Caki2 (cell line): ENCODE data around the gene ZSWIM8. TPM values are rescaled to one million over a fixed set of nuclear protein-coding genes. Genes with fewer than 3 reads are reported as not detected.
A peak's percentile ranks its signal among the peaks of the same experiment; 100 is the strongest.
"Not testable (repeated sequence)": the region's sequence is repeated elsewhere in the genome, so short reads cannot be mapped to it uniquely, and the experiment has no call there.

Source experiments
- DNase-seq: peaks from one replicate; pipeline ENCODE4 v3.0.0-alpha.2; 2015; ENCODE audit warnings: low read depth
- in situ Hi-C: cut with HindIII; loops from 2 replicates; pipeline ENCODE4 v1.10.0; 2016; ENCODE audit warnings: low sequenced_read_pairs, low pct_unique_long_range_greater_than_20kb, mixed read lengths
- total RNA-seq: library from RNA; depleted of rRNA; stranded (reverse); fragments of >200 nt; shearing (Covaris generic); gene quantifications from 2 replicates; pipeline ENCODE4 v1.2.3, GENCODE V29; 2014; ENCODE audit warnings: low replicate concordance

Gene ZSWIM8
- total RNA-seq, 1 experiment from 2014 or later = 22.8 TPM

- DNase-seq = no peak
- in situ Hi-C loops = no loop called here
Observed at GRCh38 chr10:73769396-73769795, 16.0 kb upstream of the ZSWIM8 start.

GRCh38 chr10:73771722-73772280, 13.6 kb upstream of the ZSWIM8 start:
- in situ Hi-C loops = no loop called here
- no peak for DNase-seq

- in situ Hi-C loops = no loop called here
- DNase-seq = peak; percentile 95
Observed at GRCh38 chr10:73772281-73773151, 12.9 kb upstream of the ZSWIM8 start.

GRCh38 chr10:73773152-73773879, 12.1 kb upstream of the ZSWIM8 start:
- no peak for DNase-seq
- in situ Hi-C loops = no loop called here

- peak; percentile 70 for DNase-seq
- in situ Hi-C loops = no loop called here
Observed at GRCh38 chr10:73774637-73775036, 10.8 kb upstream of the ZSWIM8 start.

- in situ Hi-C loops = no loop called here
- DNase-seq = no peak
Observed at GRCh38 chr10:73779018-73779417, 6.4 kb upstream of the ZSWIM8 start.

- no peak for DNase-seq
- in situ Hi-C loops = no loop called here
Observed at GRCh38 chr10:73779539-73780197, 5.7 kb upstream of the ZSWIM8 start.

- DNase-seq = no peak
- in situ Hi-C loops = no loop called here
Observed at GRCh38 chr10:73780301-73780700, 5.1 kb upstream of the ZSWIM8 start.

GRCh38 chr10:73780966-73781365, 4.4 kb upstream of the ZSWIM8 start:
- DNase-seq = no peak
- in situ Hi-C loops = no loop called here

GRCh38 chr10:73781548-73781878, 3.9 kb upstream of the ZSWIM8 start:
- DNase-seq = no peak
- in situ Hi-C loops = no loop called here

GRCh38 chr10:73781879-73782748, 3.3 kb upstream of the ZSWIM8 start, which contains the start of gene CHCHD1:
CHCHD1 (plus strand) TSS chr10:73782048; CDS start chr10:73782076, 28 bp downstream.
- DNase-seq = peak; percentile 78
- in situ Hi-C loops = no loop called here

- DNase-seq = no peak
Observed at GRCh38 chr10:73782749-73783085, 2.7 kb upstream of the ZSWIM8 start.

GRCh38 chr10:73785721-73786511, 510 bp downstream of the ZSWIM8 start:
- in situ Hi-C loops = no loop called here
- peak; percentile 47 for DNase-seq

More at GRCh38 chr10:73782749-73783085, 2.7 kb upstream of the ZSWIM8 start:
- in situ Hi-C loops = no loop called here

GRCh38 chr10:73786512-73786885, 1.1 kb downstream of the ZSWIM8 start:
- DNase-seq = no peak
- in situ Hi-C loops = no loop called here

- DNase-seq, in situ Hi-C loops: not testable (repeated sequence)
Observed at GRCh38 chr10:73787031-73787800, 1.8 kb downstream of the ZSWIM8 start.

- in situ Hi-C loops = no loop called here
- no peak for DNase-seq
Observed at GRCh38 chr10:73788864-73789658, 3.7 kb downstream of the ZSWIM8 start.
